ENCODE measurements around the gene PCBP1. TPM values are rescaled to one million over a fixed set of nuclear protein-coding genes. Genes with fewer than 3 reads are reported as not detected.
A peak's percentile ranks its signal among the peaks of the same experiment; 100 is the strongest.

Gene PCBP1
- polyA plus RNA-seq, 1 experiment: 63.8 TPM

DNA sequence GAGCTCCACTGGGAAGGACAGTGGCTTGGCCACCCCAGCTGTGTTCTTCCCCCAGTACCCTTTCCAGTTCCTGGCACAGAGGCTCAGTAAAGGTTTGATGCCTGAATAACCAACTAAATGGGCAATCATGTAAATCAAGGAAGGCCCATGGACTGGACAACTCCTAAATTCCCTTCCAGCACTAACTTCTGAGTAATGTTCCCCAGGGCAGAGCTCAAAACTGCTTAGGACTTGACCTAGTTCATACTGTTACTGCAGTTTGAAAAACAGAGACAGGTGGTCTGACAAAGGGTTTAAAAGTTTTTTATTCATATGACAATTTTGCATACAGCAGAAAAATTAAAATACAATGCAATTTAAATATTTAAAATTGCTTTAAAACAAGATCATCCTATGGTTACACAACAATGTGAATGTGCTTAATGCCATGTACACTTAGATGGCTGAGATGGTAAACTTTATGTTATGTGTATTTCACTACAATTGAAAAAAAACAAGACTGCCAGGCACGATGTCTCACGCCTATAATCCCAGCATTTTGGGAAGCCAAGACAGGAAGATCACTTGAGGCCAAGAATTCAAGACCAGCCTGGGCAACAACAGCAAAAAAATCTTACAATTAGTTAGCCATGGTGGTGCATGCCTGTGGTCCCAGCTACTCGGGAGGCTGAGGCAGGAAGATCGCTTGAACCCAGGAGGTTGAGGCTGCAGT, 26.2 kb downstream of the PCBP1 start:
- no peaks in the 10 kb centered on the region; the same call in 1 of the 2 replicates for H3K9me3 ChIP-seq (ENCODE audit: control insufficient read depth, insufficient read depth, low read length)
- POLR2A ChIA-PET: interaction anchor here (1.3 kb wide), 1 partner anchor 11 kb away, joined by 5 read pairs; no protein-coding TSS in a partner anchor

DNA sequence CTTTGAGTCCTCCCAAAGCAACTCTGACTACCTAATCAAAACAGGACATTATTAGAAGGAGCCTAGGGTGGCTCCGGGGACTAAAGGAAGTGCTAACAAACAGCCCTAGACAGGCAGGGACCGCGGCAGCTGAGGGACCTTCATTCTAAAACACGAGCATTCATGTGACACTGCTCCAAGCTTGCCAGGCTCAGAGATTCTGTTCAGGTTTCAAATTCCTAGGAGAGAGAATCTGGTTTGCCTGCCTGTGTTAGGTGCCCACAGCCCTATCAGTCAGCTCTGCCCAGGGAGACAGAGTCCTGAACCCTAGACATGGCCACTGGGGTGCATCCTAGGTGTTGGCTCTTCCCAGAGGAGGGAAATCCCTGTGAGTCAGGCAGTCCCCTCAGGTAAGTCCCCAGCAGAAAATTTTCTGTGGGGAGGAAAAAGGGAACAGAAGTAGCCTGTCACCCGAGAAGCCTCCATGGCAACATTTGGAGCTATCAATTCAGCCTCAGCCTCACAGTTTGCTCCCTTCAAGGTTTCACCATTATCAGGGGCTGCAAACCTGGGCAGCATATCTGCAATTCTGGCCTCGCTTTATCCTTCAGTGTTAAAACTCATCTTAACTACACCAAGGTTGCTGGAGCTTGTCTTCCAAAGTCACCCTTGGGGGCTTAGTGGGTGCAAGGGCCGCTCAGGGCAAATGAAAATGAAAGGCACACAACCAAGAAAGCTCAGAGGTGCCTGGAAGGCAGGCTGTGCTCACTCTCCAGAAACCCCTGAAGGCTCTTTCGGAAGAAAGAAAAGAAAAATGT, 28.6 kb downstream of the PCBP1 start:
- no peak for DNase-seq (ENCODE audit: low read depth, low spot score)
- Histone ChIP-seq H3K4me3 (ENCODE audit: low read depth, low read length) (no peak overlapping the region), H3K27ac (ENCODE audit: low read depth, low read length) (no peak overlapping the region), H3K9me3 (ENCODE audit: control insufficient read depth, insufficient read depth, low read length) (no peaks in the 10 kb centered on the region), H3K27me3 (ENCODE audit: control insufficient read depth, insufficient read depth, low read length) (no peaks in the 10 kb centered on the region)
- TF ChIP-seq, protein P1, sequence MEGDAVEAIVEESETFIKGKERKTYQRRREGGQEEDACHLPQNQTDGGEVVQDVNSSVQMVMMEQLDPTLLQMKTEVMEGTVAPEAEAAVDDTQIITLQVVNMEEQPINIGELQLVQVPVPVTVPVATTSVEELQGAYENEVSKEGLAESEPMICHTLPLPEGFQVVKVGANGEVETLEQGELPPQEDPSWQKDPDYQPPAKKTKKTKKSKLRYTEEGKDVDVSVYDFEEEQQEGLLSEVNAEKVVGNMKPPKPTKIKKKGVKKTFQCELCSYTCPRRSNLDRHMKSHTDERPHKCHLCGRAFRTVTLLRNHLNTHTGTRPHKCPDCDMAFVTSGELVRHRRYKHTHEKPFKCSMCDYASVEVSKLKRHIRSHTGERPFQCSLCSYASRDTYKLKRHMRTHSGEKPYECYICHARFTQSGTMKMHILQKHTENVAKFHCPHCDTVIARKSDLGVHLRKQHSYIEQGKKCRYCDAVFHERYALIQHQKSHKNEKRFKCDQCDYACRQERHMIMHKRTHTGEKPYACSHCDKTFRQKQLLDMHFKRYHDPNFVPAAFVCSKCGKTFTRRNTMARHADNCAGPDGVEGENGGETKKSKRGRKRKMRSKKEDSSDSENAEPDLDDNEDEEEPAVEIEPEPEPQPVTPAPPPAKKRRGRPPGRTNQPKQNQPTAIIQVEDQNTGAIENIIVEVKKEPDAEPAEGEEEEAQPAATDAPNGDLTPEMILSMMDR (IDR thresholded peaks at IDR 0.05; ENCODE audit: low read depth, low read length): no peak
- ChIA-PET POLR2A (interaction anchor here (0.8 kb wide), 1 partner anchor 9 kb away, joined by 6 read pairs; no protein-coding TSS in a partner anchor), CTCF (no interaction called here)

More for the DNA sequence above, 26.2 kb downstream of the PCBP1 start:
- Histone ChIP-seq H3K27ac (ENCODE audit: low read depth, low read length) (peak overlapping the region; percentile 1), H3K4me3 (ENCODE audit: low read depth, low read length) (no peak overlapping the region), H3K27me3 (ENCODE audit: control insufficient read depth, insufficient read depth, low read length) (no peaks in the 10 kb centered on the region)
- TF ChIP-seq, protein P1 (IDR thresholded peaks at IDR 0.05; ENCODE audit: low read depth, low read length): no peak
- CTCF ChIA-PET: no interaction called here
- no peak for DNase-seq (ENCODE audit: low read depth, low spot score)

DNA sequence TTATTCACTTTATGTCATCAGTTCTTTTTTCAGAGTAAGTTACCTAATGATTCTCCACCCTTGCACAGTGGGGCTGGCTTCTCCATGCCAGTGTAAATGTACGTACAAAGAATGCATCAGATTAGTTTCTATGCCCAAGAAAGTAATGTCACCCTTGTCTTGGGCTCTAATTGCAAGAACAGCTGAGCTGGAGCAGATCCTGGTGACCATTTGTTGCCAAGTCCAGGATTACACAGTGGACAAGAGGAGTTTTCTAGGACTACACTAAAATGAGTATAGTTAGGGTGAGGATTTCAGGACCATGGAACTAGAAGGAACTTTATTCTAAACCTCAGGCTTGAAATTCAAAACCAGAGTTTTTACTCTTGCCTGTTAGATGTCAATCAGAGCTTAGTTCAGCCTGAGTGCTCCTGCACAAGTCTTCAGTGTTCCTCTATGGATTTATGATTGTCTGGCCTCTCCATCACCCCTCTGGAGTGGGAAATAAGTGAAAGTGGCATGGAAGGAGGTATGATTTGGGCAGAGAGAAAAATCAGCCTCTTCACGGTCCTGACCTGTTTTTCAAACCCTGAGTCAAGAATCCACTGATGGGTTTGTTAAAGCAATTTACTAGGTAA, 29.8 kb downstream of the PCBP1 start:
- CTCF ChIA-PET: no interaction called here
- Histone ChIP-seq H3K27ac (ENCODE audit: low read depth, low read length) (no peak overlapping the region), H3K27me3 (ENCODE audit: control insufficient read depth, insufficient read depth, low read length) (no peaks in the 10 kb centered on the region), H3K9me3 (ENCODE audit: control insufficient read depth, insufficient read depth, low read length) (no peaks in the 10 kb centered on the region), H3K4me3 (ENCODE audit: low read depth, low read length) (no peak overlapping the region)
- POLR2A ChIA-PET: no interaction called here
- no peak for DNase-seq (ENCODE audit: low read depth, low spot score)
- TF ChIP-seq, protein P1 (IDR thresholded peaks at IDR 0.05; ENCODE audit: low read depth, low read length): no peak

DNA sequence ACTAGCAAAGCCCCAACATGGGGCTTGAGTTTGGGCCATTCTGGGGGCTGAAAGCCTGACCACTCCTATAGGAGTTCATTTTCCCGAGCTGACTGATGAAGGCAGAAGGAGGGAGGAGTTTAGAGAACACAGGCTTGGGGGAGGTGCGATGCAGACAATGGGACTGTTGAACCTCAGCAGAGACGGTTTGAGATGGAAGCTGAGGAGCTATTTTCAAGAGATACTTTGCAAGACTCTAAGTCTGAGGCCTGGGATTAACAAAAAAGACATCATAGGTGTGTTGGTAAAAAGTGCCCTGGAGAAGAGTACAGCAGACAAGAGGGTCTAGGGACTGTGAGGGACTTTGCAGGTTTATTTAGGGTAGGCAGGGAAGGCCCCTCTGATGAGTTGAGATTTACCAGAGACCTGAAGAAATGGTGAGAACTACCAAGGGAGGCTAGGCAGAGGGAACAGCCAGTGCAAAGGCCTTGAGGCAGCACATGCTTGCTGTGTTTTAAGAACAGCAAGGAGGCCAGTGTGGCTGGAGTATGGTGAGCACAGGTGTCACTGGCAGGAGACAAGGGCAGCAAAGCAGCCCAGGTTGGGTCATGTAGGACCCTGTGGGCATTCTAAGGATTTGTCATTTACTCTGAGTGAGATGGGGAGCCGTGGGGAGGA, 31.6 kb downstream of the PCBP1 start:
- Histone ChIP-seq H3K9me3 (ENCODE audit: control insufficient read depth, insufficient read depth, low read length) (no peaks in the 10 kb centered on the region), H3K4me3 (ENCODE audit: low read depth, low read length) (no peak overlapping the region), H3K27ac (ENCODE audit: low read depth, low read length) (no peak overlapping the region), H3K27me3 (ENCODE audit: control insufficient read depth, insufficient read depth, low read length) (no peaks in the 10 kb centered on the region)
- ChIA-PET CTCF (no interaction called here), POLR2A (no interaction called here)
- no peak for DNase-seq (ENCODE audit: low read depth, low spot score)
- TF ChIP-seq, protein P1 (IDR thresholded peaks at IDR 0.05; ENCODE audit: low read depth, low read length): no peak

Measured in AG04450 (cell line).